ENCODE measurements around the gene B3GNT8.
"Not testable (repeated sequence)": the region's sequence is repeated elsewhere in the genome, so short reads cannot be mapped to it uniquely, and the experiment has no call there.

Gene B3GNT8

DNA sequence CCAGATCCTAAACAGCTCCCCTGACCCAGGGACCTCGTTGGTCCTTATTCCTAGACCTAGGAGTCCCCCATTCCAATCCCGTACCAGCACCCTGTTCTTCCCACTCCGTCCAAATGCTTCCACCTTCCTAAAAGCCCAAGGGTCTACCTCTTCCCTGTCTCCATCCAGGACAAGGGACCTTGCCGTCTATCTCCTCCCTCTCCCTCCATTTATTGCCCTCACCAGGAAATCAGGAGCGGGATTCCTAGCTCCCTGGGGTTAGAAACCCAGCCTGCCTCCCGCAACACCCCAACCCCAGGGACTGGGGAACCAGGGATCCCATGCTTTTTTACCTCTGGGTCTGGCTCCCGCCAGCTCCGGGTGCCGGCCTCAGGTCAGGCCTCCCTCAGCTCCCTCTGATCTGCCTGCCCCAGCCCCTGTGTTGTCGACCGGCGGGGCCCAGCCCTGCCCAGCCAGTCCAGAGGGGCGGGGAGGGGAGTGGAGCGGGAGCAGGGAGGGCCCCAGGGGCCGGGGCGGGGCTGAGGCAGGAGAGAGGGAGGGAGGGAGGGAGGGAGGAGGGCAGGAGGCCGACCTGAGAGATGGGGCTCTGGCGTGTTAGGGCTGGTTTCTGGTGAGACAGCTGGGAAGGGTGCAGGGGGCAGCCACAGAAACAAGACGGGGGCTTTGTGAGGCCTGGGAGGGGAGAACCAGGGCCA lies at the start of gene B3GNT8:
TSS of gene B3GNT8 (minus strand) at position 423 of the 695 bp plus-strand sequence. CDS start 596 bp downstream, outside the sequence.
- H3K36me3 ChIP-seq (ENCODE audit: control insufficient read depth, low read depth, low read length) = peaks cover 15% of the 10 kb centered on the region
- H3K4me3 ChIP-seq (ENCODE audit: low read length) = peak within 1 kb of the TSS; percentile 68
- H3K9me3 ChIP-seq (ENCODE audit: control insufficient read depth, low read depth, low read length) = no peaks in the 10 kb centered on the region
- H3K27me3 ChIP-seq (ENCODE audit: control insufficient read depth, insufficient read depth, low read length) = no peaks in the 10 kb centered on the region
- peaks cover 5% of the 10 kb centered on the region for H3K4me1 ChIP-seq (ENCODE audit: control insufficient read depth, low read depth, low read length)
- peak within 1 kb of the TSS; percentile 48 for H3K9ac ChIP-seq (ENCODE audit: low read length)
- H3K27ac ChIP-seq (ENCODE audit: low read length) = no peak within 1 kb of the TSS

DNA sequence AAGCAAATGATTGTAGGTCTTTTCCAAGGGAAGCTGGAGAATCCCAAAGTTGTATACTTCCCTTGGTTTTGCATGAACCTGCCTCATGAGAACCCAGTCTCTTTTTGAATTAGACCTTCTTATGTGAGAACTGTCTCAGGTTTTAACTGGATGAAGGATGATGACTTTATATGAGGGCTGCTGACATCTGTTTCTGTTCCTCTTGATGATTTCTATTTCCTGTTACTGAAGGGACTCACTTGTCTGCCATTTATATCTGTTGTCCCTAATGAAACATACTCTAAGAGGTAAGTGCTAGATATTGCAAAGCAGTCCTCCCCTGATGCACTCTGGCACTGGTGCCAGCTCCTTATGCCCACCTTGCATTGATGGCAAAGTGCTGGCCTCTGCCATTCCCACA lies 49.4 kb upstream of the B3GNT8 start:
- no peak overlapping the region for H3K9ac ChIP-seq (ENCODE audit: low read length)
- H3K9me3 ChIP-seq (ENCODE audit: control insufficient read depth, low read depth, low read length) = peaks cover 3% of the 10 kb centered on the region
- no peak overlapping the region for H3K4me3 ChIP-seq (ENCODE audit: low read length)
- H3K36me3 ChIP-seq (ENCODE audit: control insufficient read depth, low read depth, low read length) = no peaks in the 10 kb centered on the region
- no peaks in the 10 kb centered on the region for H3K4me1 ChIP-seq (ENCODE audit: control insufficient read depth, low read depth, low read length)
- no peak overlapping the region for H3K27ac ChIP-seq (ENCODE audit: low read length)
- no peaks in the 10 kb centered on the region for H3K27me3 ChIP-seq (ENCODE audit: control insufficient read depth, insufficient read depth, low read length)

DNA sequence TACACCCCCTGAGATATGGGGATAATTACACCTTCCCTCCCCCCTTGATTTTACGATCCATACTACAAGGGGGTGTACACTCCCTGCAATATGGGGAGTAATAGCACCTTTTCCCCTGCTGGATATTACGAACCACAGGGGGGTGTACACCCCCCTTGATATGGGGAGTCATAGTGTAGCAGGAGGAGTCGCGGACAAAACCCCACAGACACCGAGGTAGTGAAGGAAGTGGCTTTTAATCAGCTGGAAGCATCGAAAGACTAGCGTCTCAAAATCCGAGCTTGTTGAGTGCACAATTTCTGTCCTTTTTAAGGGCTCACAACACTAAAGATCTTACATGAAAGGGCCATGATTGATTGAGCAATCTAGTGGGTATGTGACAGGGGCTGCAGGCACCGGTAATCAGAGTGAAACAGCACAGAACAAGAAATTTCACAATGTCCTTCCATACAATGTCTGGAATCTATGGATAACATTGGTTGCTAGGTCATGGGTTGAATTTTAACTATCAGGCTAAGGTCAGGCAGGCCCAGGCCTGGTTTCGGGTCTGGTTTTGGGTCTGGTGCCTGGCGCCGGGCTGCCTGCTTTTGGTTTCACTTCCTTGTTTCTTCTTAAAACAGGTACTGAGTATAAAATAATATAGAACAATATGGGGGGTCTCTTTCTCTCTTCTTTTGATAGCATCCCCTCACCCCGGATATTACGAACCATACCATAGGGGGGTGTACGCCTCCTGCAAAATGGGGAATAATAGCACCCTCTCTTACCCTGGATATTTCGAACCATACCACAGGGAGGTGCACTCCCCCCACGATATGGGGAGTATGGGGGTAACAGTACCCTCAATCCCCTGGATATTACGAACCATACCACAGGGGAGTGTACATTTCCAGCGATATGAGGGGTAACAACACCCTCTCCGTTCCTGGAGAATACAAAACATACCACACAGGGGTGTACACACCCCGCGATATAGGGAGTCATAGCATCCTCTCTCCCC lies 36.4 kb upstream of the B3GNT8 start:
- H3K27me3 ChIP-seq (ENCODE audit: control insufficient read depth, insufficient read depth, low read length); H3K9ac ChIP-seq (ENCODE audit: low read length); H3K4me1 ChIP-seq (ENCODE audit: control insufficient read depth, low read depth, low read length); H3K27ac ChIP-seq (ENCODE audit: low read length); H3K4me3 ChIP-seq (ENCODE audit: low read length); H3K9me3 ChIP-seq (ENCODE audit: control insufficient read depth, low read depth, low read length); H3K36me3 ChIP-seq (ENCODE audit: control insufficient read depth, low read depth, low read length): not testable (repeated sequence)

- H3K27me3 ChIP-seq (ENCODE audit: control insufficient read depth, insufficient read depth, low read length) = no peaks in the 10 kb centered on the region
Measured at GRCh38 chr19:41462497-41462896, 35.3 kb upstream of the B3GNT8 start.

GRCh38 chr19:41457241-41457640 lies 30.1 kb upstream of the B3GNT8 start:
- no peaks in the 10 kb centered on the region for H3K9me3 ChIP-seq (ENCODE audit: control insufficient read depth, low read depth, low read length)
- H3K27ac ChIP-seq (ENCODE audit: low read length) = no peak overlapping the region
- no peak overlapping the region for H3K4me3 ChIP-seq (ENCODE audit: low read length)
- H3K4me1 ChIP-seq (ENCODE audit: control insufficient read depth, low read depth, low read length) = no peaks in the 10 kb centered on the region
- no peaks in the 10 kb centered on the region for H3K36me3 ChIP-seq (ENCODE audit: control insufficient read depth, low read depth, low read length)
- no peak overlapping the region for H3K9ac ChIP-seq (ENCODE audit: low read length)
- H3K27me3 ChIP-seq (ENCODE audit: control insufficient read depth, insufficient read depth, low read length) = peaks cover 7% of the 10 kb centered on the region

More at GRCh38 chr19:41462497-41462896, 35.3 kb upstream of the B3GNT8 start:
- no peak overlapping the region for H3K27ac ChIP-seq (ENCODE audit: low read length)
- H3K4me1 ChIP-seq (ENCODE audit: control insufficient read depth, low read depth, low read length) = no peaks in the 10 kb centered on the region
- no peaks in the 10 kb centered on the region for H3K9me3 ChIP-seq (ENCODE audit: control insufficient read depth, low read depth, low read length)
- H3K4me3 ChIP-seq (ENCODE audit: low read length) = no peak overlapping the region
- H3K9ac ChIP-seq (ENCODE audit: low read length) = no peak overlapping the region
- H3K36me3 ChIP-seq (ENCODE audit: control insufficient read depth, low read depth, low read length) = no peaks in the 10 kb centered on the region

DNA sequence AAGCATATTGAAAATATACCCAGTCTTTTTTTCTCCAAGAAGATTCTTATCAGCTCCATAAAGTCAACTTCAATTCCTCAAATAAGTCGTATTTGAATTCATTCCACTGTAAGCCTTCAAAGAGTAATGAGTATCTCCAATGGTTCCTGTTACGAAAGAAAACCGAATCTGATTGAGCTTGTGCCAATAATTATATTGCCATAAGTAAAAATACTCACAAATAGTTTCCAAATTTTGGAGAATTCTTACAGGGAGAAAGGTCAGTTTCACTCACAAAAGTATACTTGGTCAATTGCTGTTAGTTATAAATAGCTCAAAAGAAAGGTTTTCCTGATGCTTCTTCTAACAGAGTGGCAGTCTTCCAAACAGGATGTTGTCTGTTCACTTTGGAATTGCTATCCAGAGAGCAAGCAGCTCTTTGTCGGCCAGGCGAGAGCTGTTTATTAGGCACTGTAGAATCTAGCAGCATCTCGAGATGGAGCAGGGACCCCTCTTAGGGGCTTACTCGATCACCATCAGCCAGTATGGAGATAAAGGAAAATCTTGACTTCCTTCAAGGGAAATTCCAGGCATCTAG lies 29.3 kb upstream of the B3GNT8 start:
- no peak overlapping the region for H3K4me3 ChIP-seq (ENCODE audit: low read length)
- no peak overlapping the region for H3K9ac ChIP-seq (ENCODE audit: low read length)
- H3K27me3 ChIP-seq (ENCODE audit: control insufficient read depth, insufficient read depth, low read length) = peaks cover 7% of the 10 kb centered on the region
- H3K36me3 ChIP-seq (ENCODE audit: control insufficient read depth, low read depth, low read length) = no peaks in the 10 kb centered on the region
- no peaks in the 10 kb centered on the region for H3K9me3 ChIP-seq (ENCODE audit: control insufficient read depth, low read depth, low read length)
- no peak overlapping the region for H3K27ac ChIP-seq (ENCODE audit: low read length)
- no peaks in the 10 kb centered on the region for H3K4me1 ChIP-seq (ENCODE audit: control insufficient read depth, low read depth, low read length)

DNA sequence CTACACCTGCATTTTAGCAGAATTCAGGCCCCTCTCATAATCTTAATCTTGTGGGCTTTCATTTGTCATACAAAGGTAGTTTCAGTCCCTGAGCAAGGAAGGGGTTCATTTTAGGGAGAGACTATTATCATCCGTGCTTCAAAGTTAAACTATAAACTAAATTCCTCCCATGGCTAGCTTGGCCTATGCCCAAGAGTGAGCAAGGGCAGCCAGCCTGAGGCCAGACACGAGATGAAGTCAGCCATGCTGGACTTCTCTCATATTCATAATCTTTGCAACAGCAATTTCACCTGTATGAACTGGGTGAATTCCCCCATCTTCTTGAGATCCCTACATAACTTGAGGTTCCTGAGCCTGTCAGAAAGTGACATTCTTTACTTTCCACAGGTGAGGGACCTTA lies 28.8 kb upstream of the B3GNT8 start:
- Histone ChIP-seq H3K27ac (ENCODE audit: low read length) (no peak overlapping the region), H3K9ac (ENCODE audit: low read length) (no peak overlapping the region), H3K4me3 (ENCODE audit: low read length) (no peak overlapping the region), H3K4me1 (ENCODE audit: control insufficient read depth, low read depth, low read length) (no peaks in the 10 kb centered on the region), H3K9me3 (ENCODE audit: control insufficient read depth, low read depth, low read length) (no peaks in the 10 kb centered on the region), H3K27me3 (ENCODE audit: control insufficient read depth, insufficient read depth, low read length) (peaks cover 7% of the 10 kb centered on the region), H3K36me3 (ENCODE audit: control insufficient read depth, low read depth, low read length) (no peaks in the 10 kb centered on the region)

DNA sequence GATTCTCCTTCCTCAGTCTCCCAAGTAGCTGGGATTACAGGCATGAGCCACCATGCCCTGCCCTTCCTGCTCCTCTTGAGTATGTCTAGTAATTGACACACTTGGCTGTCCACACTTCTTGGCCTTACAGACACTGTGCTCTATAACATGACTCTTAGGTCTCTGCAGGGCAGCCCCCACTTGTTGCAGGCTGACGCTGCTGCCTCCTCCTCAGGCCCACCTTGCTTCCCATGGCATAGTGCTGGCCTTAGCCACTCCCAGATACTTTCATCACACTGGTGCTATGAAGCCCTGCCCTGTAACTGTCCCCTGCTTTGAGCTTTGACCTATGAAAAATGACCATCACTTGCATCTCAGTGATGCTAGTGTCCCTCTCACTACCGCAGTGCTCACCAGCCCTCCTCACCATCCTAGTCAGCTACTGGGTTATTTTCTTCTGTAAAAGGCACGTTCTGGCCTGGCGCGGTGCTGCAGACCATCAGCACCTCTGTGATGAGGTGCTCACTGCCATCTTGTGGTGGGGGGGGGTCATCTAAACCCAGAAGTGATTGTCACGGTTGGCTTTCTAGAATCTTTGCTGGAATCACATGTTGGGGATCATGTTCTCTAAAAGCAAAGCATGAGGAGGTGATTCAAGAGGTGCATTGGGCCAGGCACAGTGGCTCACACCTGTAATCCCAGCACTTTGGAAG lies 25.6 kb upstream of the B3GNT8 start:
- H3K9ac ChIP-seq (ENCODE audit: low read length) = no peak overlapping the region
- H3K4me1 ChIP-seq (ENCODE audit: control insufficient read depth, low read depth, low read length) = no peaks in the 10 kb centered on the region
- H3K27ac ChIP-seq (ENCODE audit: low read length) = no peak overlapping the region
- no peak overlapping the region for H3K4me3 ChIP-seq (ENCODE audit: low read length)
- peaks cover 21% of the 10 kb centered on the region for H3K27me3 ChIP-seq (ENCODE audit: control insufficient read depth, insufficient read depth, low read length)
- H3K36me3 ChIP-seq (ENCODE audit: control insufficient read depth, low read depth, low read length) = no peaks in the 10 kb centered on the region
- H3K9me3 ChIP-seq (ENCODE audit: control insufficient read depth, low read depth, low read length) = no peaks in the 10 kb centered on the region

- Histone ChIP-seq H3K36me3 (ENCODE audit: control insufficient read depth, low read depth, low read length) (no peaks in the 10 kb centered on the region), H3K4me1 (ENCODE audit: control insufficient read depth, low read depth, low read length) (no peaks in the 10 kb centered on the region), H3K27me3 (ENCODE audit: control insufficient read depth, insufficient read depth, low read length) (peaks cover 19% of the 10 kb centered on the region), H3K27ac (ENCODE audit: low read length) (no peak overlapping the region), H3K9ac (ENCODE audit: low read length) (no peak overlapping the region), H3K9me3 (ENCODE audit: control insufficient read depth, low read depth, low read length) (no peaks in the 10 kb centered on the region), H3K4me3 (ENCODE audit: low read length) (no peak overlapping the region)
Measured at GRCh38 chr19:41449865-41450178, 22.6 kb upstream of the B3GNT8 start.

DNA sequence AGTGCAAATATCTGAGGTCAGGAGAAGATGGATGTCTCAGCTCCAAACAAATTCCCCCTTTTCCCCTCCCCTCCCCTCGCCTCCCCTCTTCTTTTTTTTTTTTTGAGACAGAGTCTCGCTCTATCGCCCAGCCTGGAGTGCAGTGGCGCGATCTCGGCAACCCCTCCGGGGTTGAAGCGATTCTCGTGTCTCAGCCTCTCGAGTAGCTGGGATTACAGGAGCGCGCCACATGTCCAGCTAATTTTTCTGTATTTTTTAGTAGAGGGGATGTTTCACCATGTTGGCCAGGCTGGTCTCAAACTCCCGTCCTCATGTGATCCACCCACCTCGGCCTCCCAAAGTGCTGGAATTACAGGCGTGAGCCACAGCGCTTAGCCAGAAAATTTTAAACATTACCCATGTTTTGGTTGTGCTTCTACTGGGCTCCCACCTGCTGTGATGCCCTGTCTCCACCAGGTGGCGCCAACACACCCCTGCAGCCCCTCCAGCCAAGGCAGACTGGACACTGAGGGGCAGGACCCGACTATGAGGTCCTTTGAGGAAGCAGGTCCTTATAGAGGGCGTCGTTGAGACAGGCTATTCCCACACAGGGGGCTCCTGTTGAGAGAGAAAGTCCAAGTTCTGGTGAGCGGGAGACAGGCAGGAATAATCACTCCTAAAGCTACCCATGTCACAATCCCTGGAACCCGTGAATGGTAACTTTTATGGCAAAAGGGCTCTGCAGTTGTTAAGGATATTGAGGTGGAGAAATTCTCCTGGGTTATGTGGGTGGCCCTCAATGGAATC lies 22.1 kb upstream of the B3GNT8 start:
- Histone ChIP-seq H3K4me1 (ENCODE audit: control insufficient read depth, low read depth, low read length) (no peaks in the 10 kb centered on the region), H3K9me3 (ENCODE audit: control insufficient read depth, low read depth, low read length) (no peaks in the 10 kb centered on the region), H3K36me3 (ENCODE audit: control insufficient read depth, low read depth, low read length) (no peaks in the 10 kb centered on the region), H3K27ac (ENCODE audit: low read length) (no peak overlapping the region), H3K27me3 (ENCODE audit: control insufficient read depth, insufficient read depth, low read length) (peaks cover 19% of the 10 kb centered on the region), H3K9ac (ENCODE audit: low read length) (no peak overlapping the region), H3K4me3 (ENCODE audit: low read length) (peak overlapping the region; percentile 45)
